Ishikawa (cell line): ENCODE measurements around the gene COIL.

ENCODE experiments used
- CEBPB ChIP-seq: IDR thresholded peaks from 2 replicates; pipeline ENCODE4 v1.6.1; 2012
- CREB1 ChIP-seq: IDR thresholded peaks from 2 replicates; pipeline ENCODE4 v1.6.1; 2012; ENCODE audit warnings: low read depth
- EGR1 ChIP-seq: IDR thresholded peaks from 2 replicates; pipeline ENCODE4 v1.6.1; 2012
- EP300 ChIP-seq: IDR thresholded peaks from 2 replicates; pipeline ENCODE4 v1.6.1; 2012; ENCODE audit warnings: borderline replicate concordance
- FOXM1 ChIP-seq: IDR thresholded peaks from 2 replicates; pipeline ENCODE4 v1.6.1; 2012; ENCODE audit warnings: low read depth, borderline replicate concordance
- NFIC ChIP-seq: IDR thresholded peaks from 2 replicates; pipeline ENCODE4 v1.6.1; 2012
- RAD21 ChIP-seq: IDR thresholded peaks from 2 replicates; pipeline ENCODE4 v1.6.1; 2012; ENCODE audit warnings: low read depth
- TAF1 ChIP-seq: IDR thresholded peaks from 2 replicates; pipeline ENCODE4 v1.6.1; 2012; ENCODE audit warnings: low read depth, mild to moderate bottlenecking
- TCF12 ChIP-seq: IDR thresholded peaks from 2 replicates; pipeline ENCODE4 v1.6.1; 2012; ENCODE audit warnings: low read depth
- TEAD4 ChIP-seq: IDR thresholded peaks from 2 replicates; pipeline ENCODE4 v1.6.1; 2012
- YY1 ChIP-seq: IDR thresholded peaks from 2 replicates; pipeline ENCODE4 v1.6.1; 2012; ENCODE audit warnings: low read depth
- ZBTB7A ChIP-seq: IDR thresholded peaks from 2 replicates; pipeline ENCODE4 v1.6.1; 2012; ENCODE audit warnings: low read depth
- TF ChIP-seq, protein P1 (sequence below): IDR thresholded peaks from 2 replicates; pipeline ENCODE4 v1.6.1; 2012
- TF ChIP-seq, protein P2 (sequence below): IDR thresholded peaks from 2 replicates; pipeline ENCODE4 v1.6.1; 2012
- TF ChIP-seq, protein P3 (sequence below): IDR thresholded peaks from 2 replicates; pipeline ENCODE4 v1.6.1; 2012; ENCODE audit warnings: low read depth, mild to moderate bottlenecking

The COIL gene

DNA sequence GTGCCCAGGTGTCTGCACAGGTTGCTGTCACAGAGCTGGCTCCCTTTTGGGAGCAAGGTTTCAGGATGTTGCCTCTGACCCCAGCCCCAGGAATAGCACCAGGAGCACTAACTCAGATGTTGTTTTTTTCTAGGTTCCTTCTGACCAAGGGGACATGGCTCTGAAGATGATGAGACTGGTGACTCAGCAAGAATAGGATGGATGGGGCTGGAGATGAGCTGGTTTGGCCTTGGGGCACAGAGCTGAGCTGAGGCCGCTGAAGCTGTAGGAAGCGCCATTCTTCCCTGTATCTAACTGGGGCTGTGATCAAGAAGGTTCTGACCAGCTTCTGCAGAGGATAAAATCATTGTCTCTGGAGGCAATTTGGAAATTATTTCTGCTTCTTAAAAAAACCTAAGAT, 45.2 kb upstream of the COIL start:
- no peak for TF ChIP-seq TEAD4
- no peak for TF ChIP-seq ZBTB7A
- no peak for TF ChIP-seq EP300
- no peak for TF ChIP-seq NFIC
- TF ChIP-seq EGR1, result no peak
- no peak for TF ChIP-seq TCF12
- TF ChIP-seq YY1, result no peak
- TF ChIP-seq CREB1, result no peak
- no peak for TF ChIP-seq TAF1
- TF ChIP-seq, protein P1, sequence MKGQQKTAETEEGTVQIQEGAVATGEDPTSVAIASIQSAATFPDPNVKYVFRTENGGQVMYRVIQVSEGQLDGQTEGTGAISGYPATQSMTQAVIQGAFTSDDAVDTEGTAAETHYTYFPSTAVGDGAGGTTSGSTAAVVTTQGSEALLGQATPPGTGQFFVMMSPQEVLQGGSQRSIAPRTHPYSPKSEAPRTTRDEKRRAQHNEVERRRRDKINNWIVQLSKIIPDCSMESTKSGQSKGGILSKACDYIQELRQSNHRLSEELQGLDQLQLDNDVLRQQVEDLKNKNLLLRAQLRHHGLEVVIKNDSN, result no peak
- TF ChIP-seq, protein P2, sequence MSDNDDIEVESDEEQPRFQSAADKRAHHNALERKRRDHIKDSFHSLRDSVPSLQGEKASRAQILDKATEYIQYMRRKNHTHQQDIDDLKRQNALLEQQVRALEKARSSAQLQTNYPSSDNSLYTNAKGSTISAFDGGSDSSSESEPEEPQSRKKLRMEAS, result no peak
- TF ChIP-seq RAD21, result no peak
- no peak for TF ChIP-seq CEBPB
- TF ChIP-seq, protein P3, sequence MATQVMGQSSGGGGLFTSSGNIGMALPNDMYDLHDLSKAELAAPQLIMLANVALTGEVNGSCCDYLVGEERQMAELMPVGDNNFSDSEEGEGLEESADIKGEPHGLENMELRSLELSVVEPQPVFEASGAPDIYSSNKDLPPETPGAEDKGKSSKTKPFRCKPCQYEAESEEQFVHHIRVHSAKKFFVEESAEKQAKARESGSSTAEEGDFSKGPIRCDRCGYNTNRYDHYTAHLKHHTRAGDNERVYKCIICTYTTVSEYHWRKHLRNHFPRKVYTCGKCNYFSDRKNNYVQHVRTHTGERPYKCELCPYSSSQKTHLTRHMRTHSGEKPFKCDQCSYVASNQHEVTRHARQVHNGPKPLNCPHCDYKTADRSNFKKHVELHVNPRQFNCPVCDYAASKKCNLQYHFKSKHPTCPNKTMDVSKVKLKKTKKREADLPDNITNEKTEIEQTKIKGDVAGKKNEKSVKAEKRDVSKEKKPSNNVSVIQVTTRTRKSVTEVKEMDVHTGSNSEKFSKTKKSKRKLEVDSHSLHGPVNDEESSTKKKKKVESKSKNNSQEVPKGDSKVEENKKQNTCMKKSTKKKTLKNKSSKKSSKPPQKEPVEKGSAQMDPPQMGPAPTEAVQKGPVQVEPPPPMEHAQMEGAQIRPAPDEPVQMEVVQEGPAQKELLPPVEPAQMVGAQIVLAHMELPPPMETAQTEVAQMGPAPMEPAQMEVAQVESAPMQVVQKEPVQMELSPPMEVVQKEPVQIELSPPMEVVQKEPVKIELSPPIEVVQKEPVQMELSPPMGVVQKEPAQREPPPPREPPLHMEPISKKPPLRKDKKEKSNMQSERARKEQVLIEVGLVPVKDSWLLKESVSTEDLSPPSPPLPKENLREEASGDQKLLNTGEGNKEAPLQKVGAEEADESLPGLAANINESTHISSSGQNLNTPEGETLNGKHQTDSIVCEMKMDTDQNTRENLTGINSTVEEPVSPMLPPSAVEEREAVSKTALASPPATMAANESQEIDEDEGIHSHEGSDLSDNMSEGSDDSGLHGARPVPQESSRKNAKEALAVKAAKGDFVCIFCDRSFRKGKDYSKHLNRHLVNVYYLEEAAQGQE, result no peak
- TF ChIP-seq FOXM1, result no peak

DNA sequence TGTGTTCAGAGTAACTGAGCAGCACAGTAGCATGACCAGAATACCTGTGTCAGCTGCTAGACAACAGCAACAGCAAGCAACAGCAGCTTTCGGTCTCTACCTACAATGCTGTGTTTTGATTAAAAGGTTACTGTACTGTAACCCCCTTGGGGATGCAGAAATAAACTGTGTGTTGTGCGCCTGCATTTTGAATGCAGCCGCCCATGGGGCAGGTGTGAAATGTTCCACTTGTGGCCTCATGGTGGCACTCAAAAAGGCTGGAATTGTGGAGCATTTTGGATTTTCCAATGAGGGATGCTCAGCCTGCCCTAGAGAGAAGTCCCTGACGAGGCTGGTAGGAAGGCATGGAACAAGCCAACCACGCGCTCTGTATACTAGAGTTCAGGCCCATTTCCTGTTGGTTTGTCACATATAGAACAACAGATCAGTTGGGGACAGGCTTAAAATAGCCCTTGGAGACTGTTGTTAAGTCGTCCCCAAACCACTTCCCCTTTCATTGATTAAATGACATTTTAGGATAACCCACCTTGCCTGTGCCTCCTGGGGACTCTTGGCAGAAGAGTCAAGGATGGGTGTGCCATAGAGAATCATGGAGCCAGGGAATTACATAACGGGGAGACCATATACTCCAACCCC, 44.2 kb upstream of the COIL start:
- TF ChIP-seq NFIC (no peak), RAD21 (peak; percentile 38)

DNA sequence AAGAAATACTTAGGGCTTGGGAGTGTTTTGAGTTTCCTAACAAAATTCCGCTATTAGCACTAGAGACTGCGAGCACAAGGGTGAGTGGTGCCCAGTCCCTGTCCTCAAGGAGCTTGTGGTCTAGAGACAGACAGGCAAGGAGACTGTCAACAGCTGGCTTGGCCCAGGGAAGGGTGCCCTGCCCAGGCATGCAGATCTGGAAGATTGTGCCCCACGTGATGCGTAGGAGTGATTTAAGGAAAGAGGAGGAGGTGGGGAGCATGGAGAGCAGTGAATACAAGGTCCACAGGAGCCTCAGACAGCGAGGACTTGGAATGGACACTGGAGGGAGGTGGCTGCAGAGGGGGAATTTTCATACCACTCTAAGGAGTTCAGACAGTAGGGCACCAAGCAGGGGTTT, 42.1 kb upstream of the COIL start:
- no peak for TF ChIP-seq EGR1
- no peak for TF ChIP-seq YY1
- no peak for TF ChIP-seq NFIC
- TF ChIP-seq TAF1, result no peak
- no peak for TF ChIP-seq ZBTB7A
- no peak for TF ChIP-seq TCF12
- no peak for TF ChIP-seq EP300
- no peak for TF ChIP-seq RAD21
- TF ChIP-seq TEAD4, result no peak

DNA sequence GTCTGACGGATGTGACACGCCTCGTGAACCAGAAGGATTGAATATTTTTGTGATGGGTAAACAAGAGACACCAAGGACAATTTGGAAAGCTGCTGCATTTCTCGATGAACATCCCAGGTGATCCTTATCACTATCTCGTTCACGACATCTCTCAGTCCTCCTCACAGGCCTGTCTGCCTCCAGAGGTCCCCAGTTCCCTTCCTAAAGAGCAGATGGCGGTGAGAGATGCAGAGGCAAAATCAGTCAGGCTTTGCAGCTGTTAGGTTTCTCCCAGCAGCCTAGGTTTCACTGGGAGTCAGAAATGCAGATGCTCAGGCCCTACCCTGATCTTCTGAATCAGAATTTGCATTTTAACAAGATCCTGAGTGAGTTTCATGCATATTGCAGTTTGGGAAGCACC, 40.7 kb upstream of the COIL start:
- peak; percentile 5; the same call in 1 of the 2 replicates for TF ChIP-seq RAD21
- TF ChIP-seq, protein P3, result no peak

DNA sequence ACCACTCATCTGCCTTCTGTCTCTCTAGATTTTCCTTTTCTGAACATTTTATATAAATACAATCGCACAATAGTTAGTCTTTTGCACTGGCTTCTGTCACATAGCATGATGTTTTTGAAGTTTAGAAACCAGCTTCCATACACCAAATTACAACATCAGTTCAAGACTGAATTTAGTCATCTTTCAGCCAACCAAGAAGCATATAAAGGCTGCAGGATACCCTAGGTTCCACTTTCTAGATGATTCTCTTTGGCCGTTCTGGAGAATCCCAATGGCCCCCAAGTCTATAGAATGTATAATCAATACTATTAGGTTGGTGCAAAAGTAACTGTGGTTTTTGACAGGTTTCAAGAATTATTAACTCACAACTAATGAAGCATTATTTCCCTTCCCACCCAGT, 36.5 kb upstream of the COIL start:
- TF ChIP-seq FOXM1, result no peak
- TF ChIP-seq TAF1, result no peak
- TF ChIP-seq, protein P1, result no peak

DNA sequence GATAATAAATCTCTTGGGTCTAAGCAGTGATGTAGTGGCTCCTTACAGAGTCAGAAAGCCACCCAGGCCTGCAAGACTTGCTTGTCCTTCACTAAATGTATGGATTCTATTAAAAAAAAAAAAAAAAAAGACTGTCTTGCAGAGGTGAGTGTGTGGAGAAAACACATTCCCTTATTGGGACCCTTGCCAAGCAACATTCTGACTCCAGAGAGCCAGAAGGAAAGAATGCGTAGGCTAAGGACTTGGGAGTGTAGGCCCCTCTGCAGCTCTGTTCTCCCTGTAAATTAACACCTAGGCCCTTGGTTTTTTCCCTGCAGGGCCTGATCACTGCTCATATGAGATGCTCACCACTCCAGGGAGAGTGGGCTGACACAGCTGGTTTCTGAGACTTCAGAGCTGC, 34.9 kb upstream of the COIL start:
- TF ChIP-seq NFIC (no peak), TAF1 (no peak), ZBTB7A (no peak), YY1 (no peak), TEAD4 (no peak), FOXM1 (no peak), EP300 (no peak), EGR1 (no peak), CREB1 (no peak), CEBPB (no peak), RAD21 (no peak)
- TF ChIP-seq, protein P1, result no peak
- TF ChIP-seq, protein P2, result no peak
